Measurements from ENCODE around the gene FRMD4A.
"Not testable (repeated sequence)": the region's sequence is repeated elsewhere in the genome, so short reads cannot be mapped to it uniquely, and the experiment has no call there.

The FRMD4A gene

GRCh38 chr10:13767676-13768178 is 563.0 kb downstream of the FRMD4A start:
- no peak for DNase-seq

GRCh38 chr10:13767148-13767547 is 563.6 kb downstream of the FRMD4A start:
- not testable (repeated sequence) for DNase-seq

- DNase-seq: no peak
These were observed 564.9 kb downstream of the FRMD4A start for GRCh38 chr10:13765641-13766341.

GRCh38 chr10:13761490-13762091 is 569.1 kb downstream of the FRMD4A start:
- no peak for DNase-seq

DNA sequence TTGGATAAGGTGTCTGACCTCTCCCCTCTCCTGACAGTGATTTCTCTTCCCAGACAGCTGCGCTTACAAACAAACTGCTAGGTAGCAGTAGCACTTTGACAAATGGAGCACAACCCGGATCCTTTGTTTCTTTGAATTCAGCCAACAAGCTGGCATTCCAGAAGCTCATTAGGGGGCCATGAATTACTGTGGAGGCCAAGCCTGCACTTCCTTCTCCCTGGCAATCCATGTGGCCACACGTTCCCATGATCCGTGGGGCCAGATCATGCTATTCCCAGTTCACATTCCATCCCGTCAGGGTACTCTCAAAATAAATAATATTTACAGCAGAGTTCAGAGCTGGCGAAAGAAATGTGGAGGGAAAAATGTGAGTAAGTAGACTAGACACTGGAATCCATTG is 571.6 kb downstream of the FRMD4A start:
- DNase-seq: no peak

- no peak for DNase-seq
These were observed 572.0 kb downstream of the FRMD4A start for GRCh38 chr10:13758756-13759155.

DNA sequence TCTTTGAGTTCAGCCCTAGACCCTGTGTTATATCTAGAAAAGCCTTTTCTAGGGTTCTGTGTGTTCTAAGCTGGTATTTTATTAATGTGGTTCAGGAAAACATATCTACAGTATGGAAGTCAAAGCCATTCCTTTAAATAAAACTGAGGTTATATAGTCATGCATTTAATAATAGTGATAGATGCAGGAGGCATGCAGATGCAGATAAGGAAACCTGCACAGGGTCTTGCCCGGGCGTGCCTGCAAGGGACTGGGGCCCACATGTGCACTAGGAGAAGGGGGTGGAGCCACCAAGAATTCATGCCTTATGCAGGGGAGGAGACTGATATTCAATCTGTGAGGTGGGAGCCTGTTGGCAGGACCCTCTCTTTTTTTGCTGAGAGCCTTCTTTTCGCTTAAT is 572.4 kb downstream of the FRMD4A start:
- no peak for DNase-seq

DNA sequence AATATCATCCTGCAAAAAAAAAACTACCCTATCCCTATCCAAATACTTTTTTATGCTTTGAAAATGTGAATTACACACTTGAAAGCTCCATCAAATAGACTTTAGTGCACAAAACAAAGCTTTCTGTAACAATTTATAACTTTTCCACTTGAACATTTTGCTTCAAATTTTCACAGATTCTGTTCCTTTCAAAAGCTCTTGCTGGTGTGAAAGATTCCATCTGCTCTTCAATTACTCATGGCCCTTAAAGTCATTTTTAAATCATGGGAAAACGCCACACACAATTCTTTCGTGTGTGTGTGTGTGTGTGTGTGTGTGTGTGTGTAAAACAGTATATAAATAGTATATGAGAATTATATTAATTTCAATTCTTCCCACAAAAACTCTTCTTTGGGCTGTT is 576.4 kb downstream of the FRMD4A start:
- DNase-seq: no peak

DNA sequence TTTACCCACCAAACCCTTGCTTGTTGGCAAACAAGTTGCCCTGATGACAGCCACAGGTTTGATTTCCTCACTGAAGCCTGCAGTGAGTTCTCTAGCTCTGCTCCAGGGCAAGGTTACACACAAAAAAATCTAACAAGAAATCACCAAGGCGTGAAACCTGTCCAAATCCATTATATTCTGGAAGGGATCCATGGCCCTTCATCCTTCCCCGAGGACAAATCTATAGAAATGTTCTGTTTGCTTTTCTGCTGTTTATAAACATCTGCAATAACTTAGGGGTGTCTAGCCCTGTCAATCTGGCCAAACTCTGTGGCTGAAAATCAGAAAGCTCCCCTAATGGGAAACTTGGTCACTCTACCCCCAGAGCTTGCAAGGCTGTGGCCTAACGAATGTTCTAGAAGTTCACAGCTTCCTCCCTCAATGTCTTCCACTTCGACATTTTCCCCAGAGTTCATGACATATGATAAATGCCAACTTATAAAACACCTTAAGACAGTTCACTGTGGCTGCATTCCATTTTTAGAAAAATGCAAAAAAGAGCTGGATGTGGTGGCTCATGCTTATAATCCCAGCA is 579.4 kb downstream of the FRMD4A start:
- DNase-seq: no peak

- no peak for DNase-seq
These were observed 580.2 kb downstream of the FRMD4A start for GRCh38 chr10:13750299-13751190.

GRCh38 chr10:13745271-13745670 is 585.5 kb downstream of the FRMD4A start:
- DNase-seq: no peak

DNA sequence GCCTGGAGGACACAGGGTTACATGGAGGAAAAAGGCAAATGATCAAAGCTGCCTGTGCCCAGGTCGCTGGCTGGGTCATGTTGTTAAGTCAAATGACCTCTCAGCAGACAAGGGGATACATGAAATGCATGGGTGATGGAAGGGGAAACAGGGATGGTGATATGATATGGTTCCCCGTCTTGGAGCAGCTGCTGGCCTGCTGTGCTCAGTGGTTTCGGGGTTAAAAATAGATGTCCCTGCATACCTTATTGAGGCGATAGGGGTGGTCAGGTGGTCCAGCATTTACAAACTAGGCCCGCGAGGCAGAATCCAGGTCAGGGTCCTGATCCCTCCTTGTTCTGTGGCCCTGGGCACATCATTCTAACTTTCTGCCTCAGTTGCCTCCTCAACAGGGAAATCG is 586.8 kb downstream of the FRMD4A start:
- no peak for DNase-seq

- DNase-seq: no peak
These were observed 587.5 kb downstream of the FRMD4A start for GRCh38 chr10:13743101-13743693.

DNA sequence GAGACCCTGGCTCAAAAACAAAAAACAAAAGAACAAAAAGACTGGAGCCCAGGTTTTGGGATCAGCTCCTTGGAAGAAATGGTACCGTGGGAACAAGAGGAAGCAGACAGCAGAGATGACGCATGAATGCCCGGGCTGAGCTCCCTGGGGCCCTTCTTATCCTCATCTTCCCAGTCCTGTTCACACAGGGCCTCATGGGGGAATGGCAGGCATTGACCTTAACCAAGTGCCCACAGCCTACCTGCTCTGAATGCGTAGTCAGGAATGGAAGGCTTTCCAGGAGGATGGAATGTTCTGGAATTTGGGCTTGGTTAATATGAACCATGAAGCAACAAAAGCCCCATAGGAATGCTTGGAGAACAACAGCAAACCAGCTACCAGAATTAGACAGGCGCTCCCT is 589.3 kb downstream of the FRMD4A start:
- DNase-seq: no peak

DNA sequence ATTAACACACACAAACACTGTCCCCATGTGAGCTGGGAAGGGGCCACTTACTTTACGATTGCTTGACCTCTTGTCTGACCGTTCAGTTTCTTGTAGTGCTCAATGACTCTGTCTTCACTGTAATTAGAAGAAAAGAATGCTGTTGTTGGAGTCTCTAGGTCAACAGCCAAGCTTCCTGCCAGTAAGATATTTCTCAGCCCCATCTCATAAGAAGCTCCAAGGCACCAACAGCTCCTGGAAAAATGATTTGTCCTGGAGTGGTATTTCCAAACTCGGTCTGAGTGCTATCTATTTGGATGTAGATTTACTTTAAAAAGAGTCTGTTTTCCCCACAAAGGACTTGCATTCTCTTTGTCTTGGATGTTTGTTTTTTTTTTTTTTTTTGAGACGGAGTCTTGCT is 590.3 kb downstream of the FRMD4A start:
- no peak for DNase-seq

DNA sequence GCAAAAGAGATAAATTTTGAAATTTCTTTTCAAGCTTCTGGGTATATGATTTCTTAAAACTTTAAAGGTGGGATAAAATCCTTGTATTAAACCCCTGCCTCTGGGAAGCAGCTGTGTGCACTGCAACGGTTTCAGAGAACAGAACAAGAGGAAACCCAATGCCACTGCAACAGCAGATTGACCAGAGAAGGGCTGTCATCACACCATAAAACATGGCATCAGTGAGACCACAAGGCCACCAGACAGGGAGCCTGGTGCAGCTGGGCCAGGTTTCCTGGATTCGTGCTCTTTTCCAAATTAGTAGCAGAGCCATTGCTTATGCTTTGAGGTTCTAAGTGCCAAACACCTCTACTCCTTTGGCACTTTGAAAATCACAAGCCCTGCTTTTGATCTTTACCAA is 591.5 kb downstream of the FRMD4A start:
- no peak for DNase-seq

DNA sequence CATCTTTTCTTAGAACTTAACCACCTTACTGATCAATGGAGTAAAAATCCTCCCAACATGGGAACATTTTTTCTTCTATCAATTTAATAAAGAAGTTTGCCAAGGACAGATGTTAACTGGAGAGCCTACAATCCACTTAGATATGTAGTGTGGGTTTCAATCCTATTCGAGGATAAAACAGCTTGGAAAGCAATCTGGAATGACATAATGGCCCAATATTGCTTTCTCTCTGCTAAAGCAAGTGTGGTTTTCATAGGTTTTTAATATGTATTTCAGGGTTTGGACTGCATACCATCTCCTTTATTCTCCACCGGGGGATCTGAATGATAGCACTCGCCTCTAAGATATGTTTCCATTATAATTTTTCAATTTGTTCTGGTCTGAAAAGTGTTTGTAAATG is 594.2 kb downstream of the FRMD4A start:
- no peak for DNase-seq

DNA sequence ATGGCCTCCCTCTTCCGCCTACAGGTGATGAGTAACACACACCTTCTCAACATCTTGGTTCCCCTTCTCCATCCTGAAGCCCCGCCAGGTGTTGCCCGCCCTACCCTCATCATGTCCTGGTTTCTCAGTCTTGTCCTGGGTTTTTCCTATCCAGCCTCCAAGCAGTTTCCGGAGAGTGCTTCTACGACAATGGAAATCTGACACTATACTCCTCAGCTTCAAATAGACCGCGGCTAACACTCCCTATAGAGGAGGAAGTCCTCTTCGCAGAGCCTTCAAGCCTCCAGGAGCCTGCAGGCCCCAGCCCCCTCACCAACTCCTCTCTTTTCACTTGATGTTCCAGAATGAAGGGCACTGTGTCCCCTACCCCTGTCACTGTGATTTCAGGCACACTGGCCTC is 596.6 kb downstream of the FRMD4A start:
- DNase-seq: no peak

- DNase-seq: no peak
These were observed 597.7 kb downstream of the FRMD4A start for GRCh38 chr10:13733071-13733470.

DNA sequence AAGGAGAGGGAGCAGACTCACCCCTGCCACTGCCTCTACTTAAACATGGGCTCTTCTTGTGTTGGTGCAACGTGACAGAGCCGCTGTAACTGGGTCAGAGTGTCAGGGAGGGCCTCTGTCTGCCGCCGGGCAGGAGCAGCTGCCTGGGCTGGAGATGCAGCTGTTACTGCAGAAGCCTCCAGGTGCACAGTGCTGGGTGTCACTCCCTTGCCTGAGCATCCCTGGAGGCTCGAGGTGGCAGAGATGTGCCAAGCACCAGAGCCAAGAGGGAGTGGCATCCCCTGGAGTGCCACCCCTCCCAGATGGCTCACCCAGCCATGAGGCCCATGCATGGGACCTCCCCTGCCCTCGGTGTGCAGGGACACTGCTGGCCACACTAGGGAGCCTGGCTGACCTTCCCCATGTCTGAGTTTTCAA is 598.3 kb downstream of the FRMD4A start:
- no peak for DNase-seq

- DNase-seq: no peak
These were observed 598.9 kb downstream of the FRMD4A start for GRCh38 chr10:13731799-13732198.

- no peak for DNase-seq
These were observed 599.8 kb downstream of the FRMD4A start for GRCh38 chr10:13730956-13731355.

- no peak for DNase-seq
These were observed 600.4 kb downstream of the FRMD4A start for GRCh38 chr10:13730306-13730652.
